ENCODE data around the gene TNFRSF13B.
"Not testable (repeated sequence)": the region's sequence is repeated elsewhere in the genome, so short reads cannot be mapped to it uniquely, and the experiment has no call there.

Gene TNFRSF13B

DNA sequence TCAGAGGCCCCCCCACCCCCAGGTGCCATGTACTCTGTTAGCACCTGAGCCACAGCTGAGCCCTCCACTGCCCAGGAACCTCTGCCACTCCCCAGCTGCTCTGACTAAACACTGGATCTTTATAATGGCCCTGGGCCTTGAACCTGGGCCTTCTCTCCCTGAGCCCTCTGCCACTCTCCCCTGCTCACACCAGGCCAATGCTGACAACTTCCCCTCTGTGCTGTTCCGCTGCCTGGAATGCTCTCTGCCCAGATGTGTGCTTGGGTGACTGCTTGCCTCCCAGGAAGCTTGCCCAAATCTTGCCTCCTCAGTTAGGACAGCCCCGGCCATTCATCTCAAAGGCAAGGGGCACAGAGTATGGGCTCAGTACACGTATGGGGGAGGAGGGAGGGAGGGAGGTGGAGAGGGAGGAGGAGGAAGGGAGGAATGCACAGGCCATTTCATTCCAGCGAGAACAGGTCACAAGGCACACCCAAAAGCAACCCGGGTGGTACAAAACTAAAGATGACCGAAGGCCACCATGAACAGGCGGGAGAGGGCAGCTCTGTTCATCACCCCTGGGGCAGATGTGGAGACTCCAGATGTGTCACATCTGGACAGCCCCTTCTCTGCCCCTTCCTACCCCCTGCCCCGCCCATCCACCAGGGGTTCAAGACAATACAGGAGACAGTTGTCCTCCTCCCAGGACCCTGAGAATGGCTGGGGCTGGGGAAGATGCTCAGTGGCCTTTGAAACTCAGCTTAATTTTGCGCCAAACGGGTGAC is 15.3 kb upstream of the TNFRSF13B start:
- DNase-seq (ENCODE audit: low spot score), result no peak

DNA sequence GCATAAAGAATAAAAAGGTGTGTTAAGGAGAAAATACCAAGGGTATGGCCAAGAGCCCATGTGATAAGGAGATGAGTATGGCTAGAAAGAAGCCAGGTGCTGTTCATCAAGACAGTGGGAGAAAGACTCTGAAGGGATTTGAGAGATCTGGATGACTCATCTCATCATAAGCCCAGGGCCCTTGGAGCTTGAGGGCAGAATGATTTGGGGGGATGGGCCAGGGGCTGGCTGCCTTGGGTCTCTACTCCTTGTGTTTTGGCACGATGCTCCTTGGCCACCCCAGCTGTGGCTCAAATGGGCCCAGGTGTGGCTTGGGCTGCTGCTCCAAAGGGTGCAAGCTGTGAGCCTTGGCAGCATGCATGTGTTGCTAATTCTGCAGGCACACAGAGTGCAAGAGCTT is 14.5 kb upstream of the TNFRSF13B start:
- no peak for DNase-seq (ENCODE audit: low spot score)

DNA sequence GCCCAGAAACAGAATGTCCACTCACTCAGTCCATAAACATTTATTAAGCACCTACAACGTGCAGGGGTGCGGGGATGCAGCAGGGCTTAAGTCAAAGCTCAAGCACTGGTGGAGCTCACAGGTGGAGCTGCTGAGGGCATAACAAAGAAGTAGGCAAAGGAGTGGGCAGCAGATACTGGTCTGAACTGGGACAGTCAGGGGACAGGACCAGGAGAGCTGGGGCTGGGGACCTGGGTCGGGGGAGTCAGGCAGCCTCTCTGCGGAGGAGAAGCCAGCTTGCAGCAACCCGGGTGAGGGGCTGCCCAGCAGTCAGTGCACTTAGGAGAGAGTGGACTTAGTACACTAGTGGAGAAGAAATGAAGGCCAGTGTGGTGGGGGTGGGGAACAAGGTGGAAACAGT is 10.0 kb upstream of the TNFRSF13B start:
- no peak for DNase-seq (ENCODE audit: low spot score)

DNA sequence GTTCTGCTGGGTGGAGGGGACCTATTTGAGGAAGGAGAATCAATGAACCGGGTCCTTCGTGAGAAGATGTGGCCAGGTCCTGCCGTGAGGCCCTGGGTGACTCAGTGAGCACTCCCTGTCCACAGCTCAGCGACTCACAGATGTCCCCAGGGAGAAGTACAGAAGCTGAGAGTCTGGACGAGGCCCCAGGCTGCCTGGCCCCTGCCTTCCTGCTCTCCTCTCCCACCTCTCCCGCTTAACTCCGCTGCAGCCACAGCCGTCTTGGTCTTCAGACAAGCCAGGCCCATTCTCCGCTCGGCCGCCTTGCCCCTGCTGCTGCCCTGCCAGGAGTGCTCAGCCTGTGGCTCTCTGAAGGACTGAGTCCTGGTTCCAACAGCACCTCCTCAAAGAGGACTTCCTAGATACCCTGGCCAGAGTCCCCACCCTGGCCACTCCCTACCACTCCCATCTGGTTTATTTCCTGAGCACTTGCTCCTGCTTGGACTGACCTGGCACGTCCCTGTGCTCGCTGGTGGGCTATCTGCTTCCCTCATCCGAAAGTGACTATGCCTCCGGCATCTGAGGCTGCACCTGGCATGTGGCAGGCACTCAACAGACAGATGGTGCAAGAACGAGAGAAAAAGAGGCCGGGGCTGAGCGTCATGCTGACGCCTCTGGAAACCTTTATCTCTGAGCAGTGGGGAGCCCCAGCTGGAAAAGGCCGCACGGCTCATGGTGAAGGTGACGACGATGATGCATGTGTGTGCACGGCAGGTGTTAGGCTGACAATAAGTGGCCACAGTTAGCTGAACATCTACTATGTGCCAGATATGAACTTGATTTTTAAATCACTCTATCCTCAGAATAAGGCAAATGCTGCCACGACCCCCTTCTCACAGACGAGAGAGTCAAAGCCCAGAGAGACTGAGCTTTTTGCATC is 9.2 kb upstream of the TNFRSF13B start:
- DNase-seq (ENCODE audit: low spot score), result no peak

DNA sequence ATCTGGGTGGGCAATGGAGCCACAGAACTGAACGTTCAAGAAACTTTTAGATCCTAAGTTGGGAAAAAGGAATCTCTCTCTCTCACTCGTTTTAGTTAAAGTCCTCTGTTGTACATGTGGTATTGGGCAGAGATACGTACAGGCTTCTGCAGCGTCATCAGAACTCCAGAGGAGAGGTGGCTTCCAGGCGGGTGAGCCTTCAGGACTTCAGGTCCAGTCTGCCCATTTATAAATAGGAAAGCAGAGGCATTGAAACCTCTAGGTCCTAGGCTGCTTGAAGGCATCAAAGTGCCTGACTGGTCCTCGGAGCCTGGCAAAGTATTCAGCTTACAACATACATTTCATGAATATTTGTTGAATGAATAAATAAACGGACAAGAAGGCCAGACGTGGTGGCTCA is 8.1 kb upstream of the TNFRSF13B start:
- no peak for DNase-seq (ENCODE audit: low spot score)

DNA sequence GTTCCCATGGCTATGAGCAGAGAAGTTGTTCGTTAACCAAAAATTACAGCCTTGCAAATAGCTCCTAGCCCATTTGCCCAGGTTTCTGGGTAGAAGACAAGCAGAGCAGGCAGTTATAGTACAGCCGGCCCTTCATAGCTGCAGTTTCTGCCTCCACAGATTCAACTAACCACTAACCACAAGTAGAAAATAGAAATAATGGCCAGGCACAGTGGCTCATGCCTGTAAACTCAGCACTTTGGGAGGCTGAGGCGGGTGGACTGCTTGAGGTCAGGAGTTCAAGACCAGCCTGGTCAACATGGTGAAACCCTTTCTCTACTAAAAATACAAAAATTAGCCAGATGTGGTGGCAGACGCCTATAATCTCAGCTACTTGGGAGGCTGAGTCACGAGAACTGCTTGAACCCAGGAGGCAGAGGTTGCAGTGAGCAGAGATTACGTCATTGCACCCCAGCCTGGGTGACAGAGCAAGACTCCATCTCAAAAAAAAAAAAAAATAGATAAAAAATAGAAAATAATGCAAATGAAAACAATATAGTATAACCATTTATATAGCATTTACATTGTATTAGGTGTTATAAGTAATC is 7.4 kb upstream of the TNFRSF13B start:
- not testable (repeated sequence) for DNase-seq (ENCODE audit: low spot score)

DNA sequence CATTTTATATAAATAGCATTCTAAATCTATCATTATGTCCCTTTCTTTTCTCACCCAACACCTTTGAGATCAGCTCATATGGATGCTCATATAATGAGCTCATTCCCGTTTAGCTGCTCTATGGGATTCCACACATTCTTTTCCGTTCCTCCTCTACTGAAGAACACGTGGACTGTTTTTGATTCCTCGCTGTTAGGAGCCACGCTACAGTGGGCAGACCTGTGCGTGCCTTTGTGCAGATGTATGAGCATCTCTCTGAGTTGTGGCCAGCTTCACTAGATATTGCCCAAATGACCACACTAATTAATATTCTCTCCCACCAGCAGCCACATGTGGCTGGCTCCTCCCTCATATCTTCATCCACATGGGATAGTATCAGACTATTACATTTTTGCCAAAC is 6.0 kb upstream of the TNFRSF13B start:
- no peak for DNase-seq (ENCODE audit: low spot score)

DNA sequence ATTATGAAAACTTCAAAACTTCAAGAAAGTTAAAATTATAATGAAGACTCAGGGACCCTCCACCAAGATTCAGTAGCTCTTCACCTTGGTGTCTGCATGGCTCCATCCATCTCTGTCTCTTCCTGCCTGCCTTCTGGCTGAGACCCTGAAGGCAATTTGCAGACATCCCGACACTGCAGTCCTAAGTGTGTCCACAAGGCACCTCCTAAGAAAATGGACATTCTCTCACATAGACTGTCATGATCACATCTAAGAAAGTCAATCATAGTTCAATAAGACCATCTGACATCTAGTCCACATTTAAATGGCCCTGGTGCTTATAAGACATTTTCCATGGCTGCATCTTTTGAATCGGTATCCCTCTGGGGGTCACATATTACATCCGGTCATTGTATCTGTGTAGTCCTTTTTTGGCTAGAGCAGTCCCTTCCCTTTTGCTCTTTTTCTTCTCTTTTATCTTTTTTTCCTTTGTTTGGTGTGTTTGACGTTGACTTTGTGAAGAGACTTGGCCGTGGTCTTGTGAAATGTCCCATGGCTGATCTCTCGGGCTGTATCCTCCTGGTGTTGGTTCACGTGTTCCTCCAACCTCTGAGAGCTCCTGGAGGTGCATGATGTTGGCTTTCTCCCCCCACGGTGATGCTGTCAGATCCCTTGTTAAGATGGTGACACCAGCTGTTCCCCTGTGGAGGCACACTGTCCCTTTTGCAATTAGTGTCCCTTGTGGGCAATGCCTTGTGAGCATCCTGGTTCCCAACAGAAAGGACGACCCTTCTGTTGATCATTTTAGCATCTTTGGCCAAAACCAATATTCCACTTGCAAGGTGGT is 5.0 kb upstream of the TNFRSF13B start:
- DNase-seq (ENCODE audit: low spot score), result no peak

DNA sequence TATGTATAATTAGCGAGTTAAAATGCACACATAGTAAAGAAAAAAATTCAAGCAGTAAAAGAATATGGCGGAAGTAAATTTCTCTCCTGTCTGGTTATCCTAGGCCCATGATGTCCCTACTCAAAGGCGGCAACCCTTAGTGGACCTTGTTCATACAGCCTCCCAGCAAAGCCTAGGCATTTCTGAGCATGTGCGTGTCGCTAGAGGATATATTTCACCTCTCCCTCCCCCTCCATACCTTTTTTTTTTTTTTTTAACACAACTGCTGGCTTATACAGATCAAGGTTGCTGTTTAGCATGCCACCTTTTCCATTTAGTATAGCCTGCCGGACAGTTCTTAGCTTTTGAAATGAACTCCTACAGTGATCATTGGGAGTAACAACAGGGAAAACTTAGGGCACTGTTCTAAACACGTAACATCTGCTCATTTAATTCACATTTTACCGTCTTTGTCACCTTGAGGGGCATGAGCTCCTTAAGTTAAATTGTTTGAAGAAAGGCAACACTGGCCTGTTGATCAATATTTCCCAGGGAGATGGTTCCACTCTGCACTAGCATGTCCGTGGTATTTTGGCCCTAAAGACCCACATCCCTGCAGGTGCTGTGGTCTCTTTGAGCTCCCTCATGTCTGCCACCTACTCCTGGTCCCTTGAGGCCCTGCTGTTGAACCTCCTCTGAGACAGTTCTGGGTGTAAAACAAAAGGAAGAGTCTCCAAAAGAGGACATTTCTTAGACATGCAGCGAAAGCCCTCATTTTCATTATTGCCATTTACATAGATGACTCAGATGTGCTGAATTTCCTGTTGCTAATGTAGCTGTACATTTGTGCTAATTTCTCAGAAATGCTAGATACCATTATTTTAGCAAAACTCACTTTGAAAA is 4.1 kb upstream of the TNFRSF13B start:
- DNase-seq (ENCODE audit: low spot score), result no peak

DNA sequence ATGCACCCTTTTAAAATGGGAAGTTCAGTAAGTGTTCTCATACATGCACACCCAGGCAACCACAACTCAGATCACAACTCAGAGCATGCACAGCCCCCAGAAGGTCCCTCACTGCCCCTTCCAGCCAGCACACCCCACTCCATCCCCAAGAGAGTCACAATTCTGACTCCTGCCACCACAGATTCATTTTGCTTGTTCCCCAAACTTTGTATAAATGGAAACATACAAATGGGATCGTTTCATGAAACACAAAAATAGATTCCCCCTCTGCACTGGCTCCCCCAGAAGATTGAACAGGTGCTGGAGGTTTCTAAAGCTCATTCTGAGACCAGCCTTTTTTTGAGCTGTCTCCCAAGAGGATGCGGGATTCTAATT is 3.3 kb upstream of the TNFRSF13B start:
- no peak for DNase-seq (ENCODE audit: low spot score)

DNA sequence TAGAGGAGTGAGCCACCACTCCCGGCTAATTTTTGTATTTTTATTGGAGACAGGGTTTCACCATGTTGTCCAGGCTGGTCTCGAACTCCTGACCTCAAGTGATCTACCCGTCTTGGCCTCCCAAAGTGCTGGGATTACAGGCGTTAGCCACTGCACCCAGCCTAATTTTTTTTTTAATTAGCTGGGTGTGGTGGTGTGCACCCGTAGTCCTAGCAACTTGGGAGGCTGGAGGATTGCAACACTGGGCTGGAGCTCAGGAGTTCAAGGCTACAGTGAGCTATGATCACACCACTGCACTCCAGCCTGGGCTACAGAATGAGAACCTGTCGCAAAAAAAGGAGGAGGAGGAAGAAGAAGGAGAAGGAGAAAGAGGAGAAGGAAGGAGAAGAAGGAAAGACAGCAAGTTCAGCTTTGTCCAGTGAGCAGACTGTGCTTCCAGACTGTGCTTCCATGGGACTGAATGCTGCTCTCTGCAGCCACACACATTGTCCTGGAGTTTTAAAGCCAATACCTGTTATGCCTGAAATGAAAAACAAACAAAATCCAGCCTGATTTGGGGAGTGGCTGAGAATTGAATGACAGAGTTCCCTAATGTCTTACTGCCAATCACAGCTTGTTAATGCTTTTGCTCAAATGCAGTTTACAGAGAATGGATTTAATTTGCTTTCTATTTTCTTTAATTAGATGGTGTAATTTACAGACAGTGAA is 2.8 kb upstream of the TNFRSF13B start:
- DNase-seq (ENCODE audit: low spot score), result no peak

DNA sequence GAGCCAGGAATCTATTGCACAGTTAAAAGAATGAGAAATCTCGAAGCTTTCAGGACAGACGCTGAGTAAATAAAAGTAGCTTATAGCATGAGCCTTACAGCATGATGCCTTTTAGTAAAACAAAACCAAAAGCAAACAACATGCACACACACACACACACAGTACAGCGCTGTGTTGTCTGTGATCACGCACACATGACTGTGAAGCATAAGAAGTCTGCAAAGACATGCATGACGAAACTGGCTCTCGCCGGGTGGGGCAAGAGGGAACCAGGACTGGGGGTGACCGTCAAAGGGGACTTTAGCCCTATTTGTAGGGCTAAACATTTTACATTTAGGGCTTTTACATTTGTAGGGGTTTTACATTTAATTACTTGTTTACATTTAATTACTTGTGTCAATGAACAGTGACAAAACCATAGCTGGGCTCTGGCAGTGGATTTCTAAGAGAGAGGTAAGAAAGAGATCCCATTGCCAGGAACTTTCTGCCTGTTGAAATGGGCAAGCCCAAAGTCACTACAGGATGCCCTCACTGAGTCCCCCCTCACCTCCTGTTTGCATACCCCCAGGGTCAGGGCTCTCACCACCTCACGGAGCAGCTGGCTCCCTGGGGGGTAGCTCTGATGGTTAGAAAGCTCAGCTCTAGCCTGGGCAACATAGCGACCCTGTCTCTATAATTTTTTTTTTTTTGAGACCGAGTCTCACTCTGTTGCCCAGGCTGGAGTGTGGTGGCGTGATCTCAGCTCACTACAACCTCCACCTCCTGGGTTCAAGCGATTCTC is 2.0 kb upstream of the TNFRSF13B start:
- DNase-seq (ENCODE audit: low spot score), result no peak

DNA sequence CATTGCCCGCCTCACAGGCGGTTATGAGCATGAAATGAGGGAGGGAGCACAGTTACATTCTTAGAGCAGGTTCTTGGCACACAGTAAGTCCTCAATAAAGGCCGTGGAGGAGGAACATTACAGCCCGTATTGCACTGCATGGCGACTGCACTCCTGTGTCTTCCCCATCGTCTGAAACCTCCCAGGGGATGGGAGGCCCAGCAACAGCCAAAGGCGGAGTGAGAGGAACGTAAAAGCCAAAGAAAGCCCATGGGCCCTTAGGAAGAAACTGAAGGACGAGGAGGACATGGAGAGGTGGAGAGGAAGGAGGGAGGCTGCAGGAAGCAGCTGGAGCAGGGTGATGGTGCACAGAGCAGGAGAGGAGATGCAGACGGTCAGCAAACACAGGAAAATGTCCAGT is 1.1 kb upstream of the TNFRSF13B start:
- DNase-seq (ENCODE audit: low spot score), result not testable (repeated sequence)

DNA sequence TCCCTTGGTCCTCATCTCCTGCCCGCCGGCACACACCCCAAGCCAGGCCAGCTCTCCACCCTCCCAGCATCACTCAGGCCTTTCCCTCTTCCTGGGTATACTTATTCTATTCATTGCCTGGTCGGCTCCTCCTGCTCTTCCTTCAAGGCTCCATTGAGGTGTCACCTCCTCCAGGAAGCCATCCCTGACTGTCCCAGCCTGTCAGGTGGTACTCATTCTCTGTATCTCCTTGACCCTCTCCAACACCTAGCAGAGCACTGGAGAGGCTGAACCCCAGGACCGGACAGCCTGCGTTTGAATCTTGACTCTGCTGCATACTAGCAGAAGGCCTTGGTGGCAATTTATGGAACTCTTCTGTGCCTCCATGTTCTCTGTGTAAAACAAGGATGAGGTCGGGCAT is 428 bp upstream of the TNFRSF13B start:
- DNase-seq (ENCODE audit: low spot score), result no peak

DNA sequence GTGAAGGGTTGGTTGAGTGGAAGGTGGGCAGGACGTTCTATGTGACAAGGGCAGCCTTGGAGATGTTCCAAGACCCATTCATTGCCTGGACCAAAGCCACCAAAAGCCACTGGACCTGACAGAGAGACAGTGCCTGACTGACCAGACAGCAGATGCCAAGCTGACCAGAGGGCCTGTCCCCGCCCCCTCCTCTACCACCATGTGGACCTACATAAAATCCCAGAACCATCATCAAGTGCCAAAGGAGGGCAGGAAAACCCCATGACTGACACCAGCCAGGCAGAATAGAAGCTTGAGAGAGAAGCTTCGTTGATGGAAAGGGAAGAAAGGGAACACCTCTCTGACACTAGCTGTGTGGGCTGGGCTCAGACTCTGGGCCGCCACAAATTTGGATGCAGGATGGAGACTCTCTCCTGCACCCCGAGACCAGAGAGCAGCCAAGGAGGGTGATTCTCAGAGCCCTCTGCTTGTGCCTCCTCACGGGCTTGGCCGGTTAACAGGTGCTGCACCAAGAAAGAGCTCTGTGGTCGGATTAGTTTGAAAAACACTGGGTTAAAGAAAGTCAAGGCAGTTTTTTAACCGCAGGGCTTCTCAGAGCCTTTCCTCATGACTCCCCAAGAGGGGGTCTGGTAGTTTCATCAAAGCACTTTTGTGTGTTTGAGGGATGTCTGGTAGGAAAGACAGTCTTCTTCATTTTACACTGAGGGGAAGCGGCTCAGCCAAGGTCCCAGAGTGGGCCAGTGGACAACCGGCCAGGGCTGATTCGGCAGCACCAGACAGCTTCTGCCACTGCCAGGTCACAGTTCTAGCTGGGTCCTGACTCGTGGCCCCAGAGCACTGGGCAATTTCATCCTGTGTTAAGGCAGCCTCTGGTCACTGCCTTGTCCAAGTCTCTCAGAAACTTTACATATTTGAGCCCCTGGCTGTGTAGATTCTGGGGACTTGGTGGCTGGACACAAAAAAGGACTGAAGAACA is 1.7 kb downstream of the TNFRSF13B start:
- no peak for DNase-seq (ENCODE audit: low spot score)

DNA sequence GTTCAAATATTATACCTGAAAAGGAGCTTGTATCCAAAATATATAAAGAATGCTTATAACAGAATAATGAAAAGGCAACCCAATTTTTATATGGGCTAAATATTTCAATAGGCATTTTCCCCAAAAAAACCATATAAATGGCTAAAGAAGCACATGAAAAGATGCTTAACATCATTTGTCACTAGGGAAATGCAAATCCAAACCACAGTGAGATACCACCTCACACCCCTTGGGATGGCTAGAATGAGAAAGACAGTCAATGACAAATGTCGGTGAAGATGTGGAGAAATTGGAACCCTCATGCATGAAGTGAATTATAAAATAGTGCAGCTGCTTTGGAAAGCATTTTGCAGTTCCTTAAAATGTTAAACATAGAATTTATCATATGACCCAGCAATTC is 3.1 kb downstream of the TNFRSF13B start:
- no peak for DNase-seq (ENCODE audit: low spot score)

DNA sequence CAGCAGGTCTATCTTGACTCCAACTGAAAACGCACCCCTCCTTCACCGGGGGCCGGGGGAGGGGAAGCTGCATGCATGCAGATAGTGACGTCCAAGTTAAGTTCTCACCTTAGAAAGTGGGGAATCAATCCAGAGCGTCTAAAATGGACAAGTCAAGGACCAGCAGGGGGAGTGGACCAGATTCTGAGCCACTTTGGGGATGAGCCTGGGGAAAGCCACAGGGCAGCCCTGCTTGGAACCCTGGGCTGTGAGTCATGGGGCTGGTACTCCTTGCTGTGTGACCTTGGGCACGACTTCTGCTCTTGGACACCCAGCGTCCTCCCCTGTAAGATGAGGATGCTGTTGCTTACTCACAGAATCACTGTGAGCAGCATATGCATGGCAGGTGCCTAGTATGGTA is 9.1 kb downstream of the TNFRSF13B start:
- no peak for DNase-seq (ENCODE audit: low spot score)

DNA sequence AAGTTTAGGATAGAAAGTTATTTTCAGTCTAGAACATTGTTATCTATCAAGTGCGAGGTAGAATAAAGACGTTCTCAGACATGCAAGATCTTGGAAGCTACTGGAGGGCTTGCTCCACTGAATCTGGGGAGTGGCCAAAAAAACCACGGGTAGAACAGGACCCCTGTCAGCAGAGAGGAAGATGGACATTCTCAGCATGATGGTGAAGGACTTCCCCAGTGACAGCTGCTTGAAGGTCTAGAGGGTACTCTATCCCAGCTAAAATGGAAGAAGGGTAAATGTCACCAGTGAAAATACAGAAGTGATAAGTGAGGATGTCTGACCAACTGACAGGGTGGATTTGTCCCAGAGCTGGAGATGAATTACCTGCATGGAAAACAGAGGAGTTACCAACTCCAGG is 10.1 kb downstream of the TNFRSF13B start:
- DNase-seq (ENCODE audit: low spot score), result no peak
